OCI-LY3 (cell line): Measurements from ENCODE around the gene GREM1.

ENCODE experiments used
- H2AFZ ChIP-seq: fragments of 200-600, 300-600 bp; shearing (Covaris generic); 2 replicates; pipeline ENCODE4 v1.6.0; 2014; ENCODE audit warnings: antibody characterized with exemption, low read depth, low read length
- H3K27ac ChIP-seq: fragments of 200-600, 300-600 bp; sonication (generic); 2 replicates; pipeline ENCODE4 v1.5.1; 2014; ENCODE audit warnings: mild to moderate bottlenecking, low read length, moderate library complexity, mixed read lengths
- H3K27me3 ChIP-seq: fragments of 200-600, 300-600 bp; sonication (generic); 2 replicates; pipeline ENCODE4 v1.6.1; 2014; ENCODE audit warnings: low read depth, low read length, mixed read lengths
- H3K36me3 ChIP-seq: fragments of 200-600, 300-600 bp; sonication (generic); replicated peaks from 2 replicates; pipeline ENCODE3; 2014; ENCODE audit warnings: low read depth, low read length, mixed read lengths
- H3K4me1 ChIP-seq: fragments of 300-600, 200-600 bp; sonication (generic); 2 replicates; pipeline ENCODE4 v1.6.1; 2014; ENCODE audit warnings: low read length, mixed read lengths
- H3K4me2 ChIP-seq: fragments of 200-600, 300-600 bp; sonication (generic); 2 replicates; pipeline ENCODE4 v1.6.1; 2014; ENCODE audit warnings: low read length, mixed read lengths
- H3K4me3 ChIP-seq: fragments of 300-600, 200-600 bp; sonication (generic); 2 replicates; pipeline ENCODE4 v1.5.1; 2014; ENCODE audit warnings: antibody characterized with exemption, mild to moderate bottlenecking, low read length, moderate library complexity
- H3K79me2 ChIP-seq: fragments of 300-600, 200-600 bp; shearing (Covaris generic); 2 replicates; pipeline ENCODE4 v1.6.1; 2014; ENCODE audit warnings: mild to moderate bottlenecking, low read length, mixed read lengths
- H3K9ac ChIP-seq: fragments of 300-600, 200-600 bp; shearing (Covaris generic); 2 replicates; pipeline ENCODE4 v1.6.0; 2014; ENCODE audit warnings: mild to moderate bottlenecking, low read length, moderate library complexity
- H3K9me3 ChIP-seq: fragments of 200-600, 300-600 bp; shearing (Covaris generic); 2 replicates; pipeline ENCODE4 v1.6.1; 2014; ENCODE audit warnings: low read length, mixed read lengths; ENCODE audit not compliant: insufficient read depth
- H4K20me1 ChIP-seq: fragments of 200-600, 300-600 bp; sonication (generic); 2 replicates; pipeline ENCODE4 v1.6.1; 2016; ENCODE audit warnings: low read length, mixed read lengths; ENCODE audit not compliant: insufficient read depth
- EZH2phosphoT487 ChIP-seq: fragments of 200-600 bp; shearing (Covaris generic); IDR thresholded peaks from 2 replicates; pipeline ENCODE4 v1.6.1; 2018; ENCODE audit warnings: antibody characterized with exemption, mixed run types, low read depth
- TF ChIP-seq, protein P1 (sequence below): fragments of 200-600, 300-600 bp; sonication (generic); IDR thresholded peaks from 2 replicates; pipeline ENCODE4 v1.5.1; 2014; ENCODE audit warnings: antibody characterized with exemption, low read length, low read depth

Gene GREM1

GRCh38 chr15:32677238-32677750 lies 40.5 kb upstream of the GREM1 start:
- Histone ChIP-seq H3K27ac (no peak overlapping the region), H3K9me3 (no peaks in the 10 kb centered on the region), H3K4me3 (no peak overlapping the region), H3K36me3 (no peaks in the 10 kb centered on the region), H2AFZ (no peak overlapping the region), H3K9ac (no peak overlapping the region), H3K4me2 (no peak overlapping the region), H3K27me3 (no peaks in the 10 kb centered on the region), H4K20me1 (no peaks in the 10 kb centered on the region), H3K4me1 (peaks cover 6% of the 10 kb centered on the region), H3K79me2 (no peaks in the 10 kb centered on the region)
- TF ChIP-seq EZH2phosphoT487: no peak
- TF ChIP-seq, protein P1, sequence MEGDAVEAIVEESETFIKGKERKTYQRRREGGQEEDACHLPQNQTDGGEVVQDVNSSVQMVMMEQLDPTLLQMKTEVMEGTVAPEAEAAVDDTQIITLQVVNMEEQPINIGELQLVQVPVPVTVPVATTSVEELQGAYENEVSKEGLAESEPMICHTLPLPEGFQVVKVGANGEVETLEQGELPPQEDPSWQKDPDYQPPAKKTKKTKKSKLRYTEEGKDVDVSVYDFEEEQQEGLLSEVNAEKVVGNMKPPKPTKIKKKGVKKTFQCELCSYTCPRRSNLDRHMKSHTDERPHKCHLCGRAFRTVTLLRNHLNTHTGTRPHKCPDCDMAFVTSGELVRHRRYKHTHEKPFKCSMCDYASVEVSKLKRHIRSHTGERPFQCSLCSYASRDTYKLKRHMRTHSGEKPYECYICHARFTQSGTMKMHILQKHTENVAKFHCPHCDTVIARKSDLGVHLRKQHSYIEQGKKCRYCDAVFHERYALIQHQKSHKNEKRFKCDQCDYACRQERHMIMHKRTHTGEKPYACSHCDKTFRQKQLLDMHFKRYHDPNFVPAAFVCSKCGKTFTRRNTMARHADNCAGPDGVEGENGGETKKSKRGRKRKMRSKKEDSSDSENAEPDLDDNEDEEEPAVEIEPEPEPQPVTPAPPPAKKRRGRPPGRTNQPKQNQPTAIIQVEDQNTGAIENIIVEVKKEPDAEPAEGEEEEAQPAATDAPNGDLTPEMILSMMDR: no peak

GRCh38 chr15:32679298-32679690 lies 38.5 kb upstream of the GREM1 start:
- no peaks in the 10 kb centered on the region for H3K9me3 ChIP-seq
- TF ChIP-seq EZH2phosphoT487: no peak
- TF ChIP-seq, protein P1: no peak
- no peak overlapping the region for H3K4me3 ChIP-seq
- H3K79me2 ChIP-seq: no peaks in the 10 kb centered on the region
- no peaks in the 10 kb centered on the region for H4K20me1 ChIP-seq
- peaks cover 5% of the 10 kb centered on the region for H3K36me3 ChIP-seq
- no peak overlapping the region for H3K9ac ChIP-seq
- H3K4me2 ChIP-seq: no peak overlapping the region
- no peak overlapping the region for H2AFZ ChIP-seq
- H3K27me3 ChIP-seq: no peaks in the 10 kb centered on the region
- peaks cover 11% of the 10 kb centered on the region for H3K4me1 ChIP-seq
- no peak overlapping the region for H3K27ac ChIP-seq

DNA sequence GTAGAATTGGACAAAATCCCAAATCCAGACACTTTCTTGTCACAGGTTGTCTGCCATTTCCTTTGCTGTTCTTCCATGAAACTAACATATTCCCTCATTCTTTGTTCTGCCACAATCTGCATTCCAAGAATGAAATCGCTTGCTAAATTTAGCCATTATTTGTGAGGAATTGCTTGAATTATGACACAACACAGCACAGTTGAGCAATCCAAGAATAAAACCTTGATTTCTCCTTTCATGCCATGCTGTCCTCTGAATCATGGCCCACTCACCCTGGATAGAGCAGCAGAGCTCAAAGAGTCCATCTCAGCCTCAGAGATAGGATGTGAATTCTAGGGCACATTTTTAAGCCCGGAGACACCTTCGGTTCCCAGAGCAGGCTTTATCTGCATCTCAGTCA lies 35.2 kb upstream of the GREM1 start:
- Histone ChIP-seq H3K4me3 (no peak overlapping the region), H3K4me2 (no peak overlapping the region), H3K27ac (no peak overlapping the region), H2AFZ (no peak overlapping the region), H3K36me3 (peaks cover 11% of the 10 kb centered on the region), H3K9me3 (no peaks in the 10 kb centered on the region), H4K20me1 (no peaks in the 10 kb centered on the region), H3K9ac (no peak overlapping the region), H3K79me2 (no peaks in the 10 kb centered on the region), H3K27me3 (no peaks in the 10 kb centered on the region), H3K4me1 (peaks cover 18% of the 10 kb centered on the region)
- TF ChIP-seq EZH2phosphoT487: no peak
- TF ChIP-seq, protein P1: no peak

- H3K36me3 ChIP-seq: peaks cover 11% of the 10 kb centered on the region
- no peak for TF ChIP-seq EZH2phosphoT487
- TF ChIP-seq, protein P1: no peak
- H2AFZ ChIP-seq: no peak overlapping the region
- no peaks in the 10 kb centered on the region for H4K20me1 ChIP-seq
- H3K79me2 ChIP-seq: no peaks in the 10 kb centered on the region
- no peak overlapping the region for H3K27ac ChIP-seq
- H3K9me3 ChIP-seq: no peaks in the 10 kb centered on the region
- no peaks in the 10 kb centered on the region for H3K27me3 ChIP-seq
- no peak overlapping the region for H3K9ac ChIP-seq
- no peak overlapping the region for H3K4me3 ChIP-seq
- H3K4me1 ChIP-seq: peaks cover 18% of the 10 kb centered on the region
- no peak overlapping the region for H3K4me2 ChIP-seq
These were observed 34.7 kb upstream of the GREM1 start for GRCh38 chr15:32682977-32683630.
